Suprapubic skin (tissue), 4 donors: ENCODE measurements around the gene ARSG. TPM values are rescaled to one million over a fixed set of nuclear protein-coding genes. Genes with fewer than 3 reads are reported as not detected.

Source experiments
- DNase-seq, 2 donors: peaks; one replicate each; pipeline ENCODE4 v3.0.0-alpha.2; 2019; ENCODE audit warnings: low spot score in 2 of 2
- H3K27ac ChIP-seq: fragments of 200-600 bp; sonication (generic); one replicate; pipeline ENCODE4 v1.5.1; 2019
- H3K27me3 ChIP-seq: fragments of 200-600 bp; sonication (generic); one replicate; pipeline ENCODE4 v1.5.1; 2019
- H3K36me3 ChIP-seq: fragments of 200-600 bp; sonication (generic); one replicate; pipeline ENCODE4 v1.5.1; 2019
- H3K4me1 ChIP-seq: fragments of 200-600 bp; sonication (generic); one replicate; pipeline ENCODE4 v1.5.1; 2019
- H3K4me3 ChIP-seq: fragments of 200-600 bp; sonication (generic); one replicate; pipeline ENCODE4 v1.5.1; 2019; ENCODE audit warnings: mild to moderate bottlenecking
- H3K9me3 ChIP-seq: fragments of 200-600 bp; sonication (generic); one replicate; pipeline ENCODE4 v1.5.1; 2019
- EP300 ChIP-seq: sonication (generic); formaldehyde crosslinking; IDR thresholded peaks from one replicate; pipeline ENCODE4 v1.6.1; 2017; ENCODE audit warnings: antibody characterized with exemption
- POLR2A ChIP-seq, 2 donors: fragments of 450-650 bp; IDR thresholded peaks; one replicate each; pipeline ENCODE4 v1.6.1; 2017; ENCODE audit warnings: antibody characterized with exemption in 2 of 2, mild to moderate bottlenecking in 2 of 2, moderate library complexity in 2 of 2
- POLR2AphosphoS5 ChIP-seq, 3 donors: sonication (generic); formaldehyde crosslinking; IDR thresholded peaks; one replicate each; pipeline ENCODE4 v1.6.1; 2017; ENCODE audit warnings: antibody characterized with exemption in 3 of 3
- WGBS: methylation state at CpG from one replicate; pipeline ENCODE4 v1.1.5; 2018; 5-methylcytosine and 5-hydroxymethylcytosine counted together
- total RNA-seq, 4 donors: library from RNA; depleted of rRNA; stranded (reverse); fragments of >200 nt; gene quantifications; one replicate each; pipeline ENCODE4 v1.1.0, GENCODE V29; 2016
- TF ChIP-seq, protein P1 (sequence below), 2 donors: fragments of 200-600 bp in 1 of 2; fragments of 450-650 bp in 1 of 2; sonication (generic) in 1 of 2; IDR thresholded peaks; one replicate each; pipeline ENCODE4 v1.5.1; 2016 to 2019; ENCODE audit warnings: antibody characterized with exemption in 2 of 2, mild to moderate bottlenecking in 1 of 2, moderate library complexity in 1 of 2

ARSG gene
- total RNA-seq, 4 donors from 2014 or later, result 7.7 to 12.7 (median 10.7) TPM

- H3K36me3 ChIP-seq, result peaks cover 69% of the 10 kb centered on the region
- no peak overlapping the region for H3K4me3 ChIP-seq
- H3K27me3 ChIP-seq, result no peaks in the 10 kb centered on the region
- DNase-seq, result peak; percentile 32 to 36
- 89% methylated on average over 12 of the region's 12 CpGs for WGBS
- H3K27ac ChIP-seq, result no peak overlapping the region
- H3K9me3 ChIP-seq, result no peaks in the 10 kb centered on the region
- H3K4me1 ChIP-seq, result peaks cover 27% of the 10 kb centered on the region
- no peak for TF ChIP-seq POLR2AphosphoS5 (IDR thresholded peaks at IDR 0.05)
- no peak for TF ChIP-seq POLR2A (IDR thresholded peaks at IDR 0.05)
- TF ChIP-seq, protein P1, sequence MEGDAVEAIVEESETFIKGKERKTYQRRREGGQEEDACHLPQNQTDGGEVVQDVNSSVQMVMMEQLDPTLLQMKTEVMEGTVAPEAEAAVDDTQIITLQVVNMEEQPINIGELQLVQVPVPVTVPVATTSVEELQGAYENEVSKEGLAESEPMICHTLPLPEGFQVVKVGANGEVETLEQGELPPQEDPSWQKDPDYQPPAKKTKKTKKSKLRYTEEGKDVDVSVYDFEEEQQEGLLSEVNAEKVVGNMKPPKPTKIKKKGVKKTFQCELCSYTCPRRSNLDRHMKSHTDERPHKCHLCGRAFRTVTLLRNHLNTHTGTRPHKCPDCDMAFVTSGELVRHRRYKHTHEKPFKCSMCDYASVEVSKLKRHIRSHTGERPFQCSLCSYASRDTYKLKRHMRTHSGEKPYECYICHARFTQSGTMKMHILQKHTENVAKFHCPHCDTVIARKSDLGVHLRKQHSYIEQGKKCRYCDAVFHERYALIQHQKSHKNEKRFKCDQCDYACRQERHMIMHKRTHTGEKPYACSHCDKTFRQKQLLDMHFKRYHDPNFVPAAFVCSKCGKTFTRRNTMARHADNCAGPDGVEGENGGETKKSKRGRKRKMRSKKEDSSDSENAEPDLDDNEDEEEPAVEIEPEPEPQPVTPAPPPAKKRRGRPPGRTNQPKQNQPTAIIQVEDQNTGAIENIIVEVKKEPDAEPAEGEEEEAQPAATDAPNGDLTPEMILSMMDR (IDR thresholded peaks at IDR 0.05), result no peak
- TF ChIP-seq EP300, result no peak
Measured at GRCh38 chr17:68433911-68434508, 142.7 kb downstream of the ARSG start.

GRCh38 chr17:68435361-68435760 is 144.1 kb downstream of the ARSG start:
- no peak overlapping the region for H3K4me3 ChIP-seq
- no peaks in the 10 kb centered on the region for H3K27me3 ChIP-seq
- peaks cover 55% of the 10 kb centered on the region for H3K36me3 ChIP-seq
- 88% methylated on average over 6 of the region's 6 CpGs for WGBS
- H3K4me1 ChIP-seq, result peaks cover 27% of the 10 kb centered on the region
- H3K27ac ChIP-seq, result no peak overlapping the region
- H3K9me3 ChIP-seq, result no peaks in the 10 kb centered on the region
- TF ChIP-seq EP300 (no peak), POLR2A (IDR thresholded peaks at IDR 0.05) (no peak), POLR2AphosphoS5 (IDR thresholded peaks at IDR 0.05) (no peak)
- TF ChIP-seq, protein P1 (IDR thresholded peaks at IDR 0.05), result no peak
- peak; percentile 18 to 34 for DNase-seq

DNA sequence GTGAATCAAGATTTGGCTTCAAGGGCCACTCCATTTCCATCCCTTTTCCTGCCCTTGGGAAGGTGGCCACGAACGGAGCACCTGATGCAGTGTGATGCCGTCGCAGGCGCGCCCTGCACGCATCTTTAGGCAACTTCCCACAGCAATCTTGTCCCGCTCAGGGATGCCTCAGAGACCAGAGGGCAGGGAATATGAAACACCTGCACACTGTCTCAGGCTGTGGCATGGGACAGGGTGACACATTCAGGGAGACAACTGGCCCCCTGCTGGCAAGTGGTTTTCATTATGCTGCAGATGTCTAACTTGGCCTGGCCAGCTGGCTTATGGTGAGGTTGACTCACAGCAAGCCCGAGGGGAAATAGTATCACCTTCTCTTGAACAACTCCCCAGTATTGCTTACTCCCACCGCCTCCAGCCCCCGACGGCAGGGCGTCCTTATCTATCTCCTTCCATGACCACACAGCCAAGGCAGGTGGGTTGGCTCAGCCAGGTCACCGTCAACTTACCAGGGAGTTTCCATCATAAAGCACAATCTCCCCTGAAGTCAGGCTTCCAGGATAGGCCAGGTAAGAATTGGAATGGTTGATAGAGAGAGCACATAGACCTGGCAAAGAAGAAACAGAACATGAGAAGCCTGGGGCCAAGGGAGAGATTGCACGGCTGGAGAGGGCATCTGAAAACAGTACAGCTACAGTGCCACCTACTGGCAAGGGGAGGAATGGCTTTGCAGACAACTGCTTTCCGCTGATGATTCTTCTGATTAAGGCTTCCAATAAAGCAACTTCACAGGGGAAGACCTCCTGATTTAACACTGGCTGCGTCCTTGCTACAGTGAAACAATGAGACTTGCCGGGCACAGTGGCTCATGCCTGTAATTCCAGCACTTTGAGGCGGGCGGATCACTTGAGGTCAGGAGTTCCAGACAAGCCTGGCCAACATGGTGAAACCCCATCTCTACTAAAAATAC is 144.9 kb downstream of the ARSG start:
- no peak overlapping the region for H3K4me3 ChIP-seq
- H3K4me1 ChIP-seq, result peaks cover 27% of the 10 kb centered on the region
- H3K27ac ChIP-seq, result peak overlapping the region; percentile 7
- H3K36me3 ChIP-seq, result peaks cover 47% of the 10 kb centered on the region
- no peaks in the 10 kb centered on the region for H3K27me3 ChIP-seq
- peak; percentile 88 to 89 for DNase-seq
- WGBS, result 31% methylated on average over 19 of the region's 20 CpGs
- TF ChIP-seq POLR2AphosphoS5 (IDR thresholded peaks at IDR 0.05) (peak in 1 of 3 donors; percentile 32), POLR2A (IDR thresholded peaks at IDR 0.05) (no peak), EP300 (no peak)
- TF ChIP-seq, protein P1 (IDR thresholded peaks at IDR 0.05), result peak; percentile 91 to 92
- no peaks in the 10 kb centered on the region for H3K9me3 ChIP-seq

DNA sequence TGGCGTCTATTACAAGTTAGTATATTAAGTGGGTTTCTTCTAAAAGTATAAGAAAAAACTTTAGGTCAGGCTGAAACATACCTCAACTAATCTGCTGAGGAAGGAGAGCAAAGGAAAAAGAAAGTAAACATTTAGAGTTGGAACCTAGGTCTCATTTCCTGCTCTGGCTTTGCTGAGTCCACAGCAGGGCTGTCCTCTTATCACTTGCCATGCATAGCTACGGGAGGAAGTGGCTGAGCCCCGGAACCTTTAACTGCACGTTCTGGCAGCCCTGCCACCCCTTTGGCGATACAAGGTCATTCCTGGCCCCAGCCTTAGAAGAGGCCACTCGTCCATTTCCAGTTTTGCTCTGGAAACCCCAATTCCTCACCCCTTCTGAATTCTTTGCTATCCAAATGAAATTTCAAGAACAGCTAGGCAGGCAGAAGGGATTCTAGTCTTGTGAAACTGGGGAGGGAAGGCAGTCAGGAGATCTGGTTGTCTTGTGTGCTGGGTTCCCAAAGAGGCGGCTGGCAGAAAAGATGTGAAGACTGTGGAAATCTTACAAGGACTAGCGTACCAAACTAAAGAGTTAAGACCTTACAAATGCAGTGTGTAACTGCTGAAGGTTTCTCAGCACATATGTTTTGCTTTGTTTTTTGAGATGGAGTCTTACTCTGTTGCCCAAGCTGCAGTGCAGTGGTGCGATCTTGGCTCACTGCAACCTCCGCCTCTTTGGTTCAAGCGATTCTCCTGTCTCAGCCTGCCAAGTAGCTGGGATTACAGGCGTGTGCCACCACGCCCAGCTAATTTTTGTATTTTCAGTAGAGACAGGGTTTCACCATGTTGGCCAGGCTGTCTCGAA is 146.9 kb downstream of the ARSG start:
- H3K4me3 ChIP-seq, result no peak overlapping the region
- H3K27ac ChIP-seq, result peak overlapping the region; percentile 11
- no peaks in the 10 kb centered on the region for H3K9me3 ChIP-seq
- peak in 1 of 2 donors; percentile 68 for DNase-seq
- H3K4me1 ChIP-seq, result peaks cover 43% of the 10 kb centered on the region
- H3K36me3 ChIP-seq, result peaks cover 30% of the 10 kb centered on the region
- WGBS, result 71% methylated on average over 14 of the region's 14 CpGs
- H3K27me3 ChIP-seq, result no peaks in the 10 kb centered on the region
- TF ChIP-seq POLR2AphosphoS5 (IDR thresholded peaks at IDR 0.05) (no peak), POLR2A (IDR thresholded peaks at IDR 0.05) (no peak), EP300 (no peak)
- TF ChIP-seq, protein P1 (IDR thresholded peaks at IDR 0.05), result no peak
